DOHH2 (cell line): Measurements from ENCODE around the gene MGAT4A.

Experiments
- H3F3A ChIP-seq: fragments of 200-600 bp; sonication (generic), shearing (Covaris generic); 2 replicates; pipeline ENCODE4 v1.6.0; 2016; ENCODE audit warnings: antibody characterized with exemption, mild to moderate bottlenecking; ENCODE audit not compliant: control insufficient read depth, insufficient read depth
- H3K27ac ChIP-seq: fragments of 200-600 bp; sonication (generic); 2 replicates; pipeline ENCODE4 v1.5.1; 2014; ENCODE audit warnings: low read depth, mild to moderate bottlenecking, low read length, moderate library complexity
- H3K27me3 ChIP-seq: fragments of 200-600 bp; sonication (generic); 2 replicates; pipeline ENCODE4 v1.6.1; 2014; ENCODE audit warnings: mild to moderate bottlenecking, low read length, mixed read lengths; ENCODE audit not compliant: control insufficient read depth
- H3K36me3 ChIP-seq: fragments of 200-600 bp; sonication (generic); 2 replicates; pipeline ENCODE4 v1.6.1; 2014; ENCODE audit warnings: mild to moderate bottlenecking, low read length, moderate library complexity, mixed read lengths; ENCODE audit not compliant: control insufficient read depth
- H3K4me1 ChIP-seq: fragments of 200-600 bp; sonication (generic); 2 replicates; pipeline ENCODE4 v1.6.1; 2014; ENCODE audit warnings: mild to moderate bottlenecking, low read length, mixed read lengths; ENCODE audit not compliant: control insufficient read depth
- H3K4me2 ChIP-seq: fragments of 200-600 bp; sonication (generic); 2 replicates; pipeline ENCODE4 v1.6.0; 2014; ENCODE audit warnings: mild to moderate bottlenecking, low read length, moderate library complexity
- H3K4me3 ChIP-seq: fragments of 200-600 bp; sonication (generic); 2 replicates; pipeline ENCODE4 v1.5.1; 2014; ENCODE audit warnings: mild to moderate bottlenecking, low read length, mixed read lengths
- H3K79me2 ChIP-seq: fragments of 200-600 bp; sonication (generic); 2 replicates; pipeline ENCODE4 v1.6.1; 2014; ENCODE audit warnings: mild to moderate bottlenecking, low read length, mixed read lengths; ENCODE audit not compliant: control insufficient read depth
- H3K9me2 ChIP-seq: fragments of 200-600 bp; sonication (generic); replicated peaks from 2 replicates; pipeline ENCODE4 v1.6.1; 2014; ENCODE audit warnings: mild to moderate bottlenecking, low read length, mixed read lengths; ENCODE audit not compliant: control insufficient read depth
- H3K9me3 ChIP-seq: fragments of 200-600 bp; sonication (generic); 2 replicates; pipeline ENCODE4 v1.6.1; 2014; ENCODE audit warnings: antibody characterized with exemption, low read length, mixed read lengths; ENCODE audit not compliant: control insufficient read depth, insufficient read depth
- H4K20me1 ChIP-seq: fragments of 200-600 bp; sonication (generic); 2 replicates; pipeline ENCODE4 v1.6.0; 2014; ENCODE audit warnings: low read depth, mild to moderate bottlenecking, antibody characterized with exemption, low read length, moderate library complexity; ENCODE audit not compliant: control insufficient read depth, insufficient read depth
- EZH2phosphoT487 ChIP-seq: fragments of 200-600 bp; sonication (generic); IDR thresholded peaks from 2 replicates; pipeline ENCODE4 v1.6.1; 2017; ENCODE audit warnings: borderline replicate concordance, mild to moderate bottlenecking, antibody characterized with exemption, low read length, moderate library complexity, mixed read lengths
- TF ChIP-seq, protein P1 (sequence below): fragments of 200-600 bp; sonication (generic); IDR thresholded peaks from one replicate; pipeline ENCODE4 v1.5.1; 2014; ENCODE audit warnings: antibody characterized with exemption, mild to moderate bottlenecking, low read depth, low read length; ENCODE audit not compliant: poor library complexity, severe bottlenecking

MGAT4A gene

DNA sequence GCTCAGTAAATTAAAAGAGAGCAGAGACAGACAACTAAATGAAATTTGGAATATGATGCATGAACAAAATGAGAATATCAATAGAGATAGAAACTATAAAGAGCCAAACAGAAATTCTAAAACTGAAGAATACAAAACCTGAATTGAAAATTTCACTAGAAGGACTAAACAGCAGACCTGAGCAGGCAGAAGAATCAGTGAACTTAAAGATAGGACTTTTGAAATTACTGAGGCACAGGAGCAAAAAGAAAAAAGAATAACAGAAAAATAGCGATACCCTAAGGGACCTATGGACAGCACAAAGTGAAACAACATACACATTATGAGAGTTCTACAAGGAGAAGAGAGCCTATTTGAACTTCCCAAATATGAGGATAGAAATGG lies 80.9 kb downstream of the MGAT4A start:
- no peak overlapping the region for H3K27ac ChIP-seq
- H3K4me2 ChIP-seq, result no peak overlapping the region
- H3K36me3 ChIP-seq, result no peaks in the 10 kb centered on the region
- no peaks in the 10 kb centered on the region for H3K79me2 ChIP-seq
- H3K9me3 ChIP-seq, result no peaks in the 10 kb centered on the region
- no peaks in the 10 kb centered on the region for H4K20me1 ChIP-seq
- H3K4me3 ChIP-seq, result no peak overlapping the region
- peaks cover 11% of the 10 kb centered on the region for H3K4me1 ChIP-seq
- TF ChIP-seq EZH2phosphoT487, result no peak
- TF ChIP-seq, protein P1, sequence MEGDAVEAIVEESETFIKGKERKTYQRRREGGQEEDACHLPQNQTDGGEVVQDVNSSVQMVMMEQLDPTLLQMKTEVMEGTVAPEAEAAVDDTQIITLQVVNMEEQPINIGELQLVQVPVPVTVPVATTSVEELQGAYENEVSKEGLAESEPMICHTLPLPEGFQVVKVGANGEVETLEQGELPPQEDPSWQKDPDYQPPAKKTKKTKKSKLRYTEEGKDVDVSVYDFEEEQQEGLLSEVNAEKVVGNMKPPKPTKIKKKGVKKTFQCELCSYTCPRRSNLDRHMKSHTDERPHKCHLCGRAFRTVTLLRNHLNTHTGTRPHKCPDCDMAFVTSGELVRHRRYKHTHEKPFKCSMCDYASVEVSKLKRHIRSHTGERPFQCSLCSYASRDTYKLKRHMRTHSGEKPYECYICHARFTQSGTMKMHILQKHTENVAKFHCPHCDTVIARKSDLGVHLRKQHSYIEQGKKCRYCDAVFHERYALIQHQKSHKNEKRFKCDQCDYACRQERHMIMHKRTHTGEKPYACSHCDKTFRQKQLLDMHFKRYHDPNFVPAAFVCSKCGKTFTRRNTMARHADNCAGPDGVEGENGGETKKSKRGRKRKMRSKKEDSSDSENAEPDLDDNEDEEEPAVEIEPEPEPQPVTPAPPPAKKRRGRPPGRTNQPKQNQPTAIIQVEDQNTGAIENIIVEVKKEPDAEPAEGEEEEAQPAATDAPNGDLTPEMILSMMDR, result no peak
- no peaks in the 10 kb centered on the region for H3F3A ChIP-seq
- H3K9me2 ChIP-seq, result no peaks in the 10 kb centered on the region
- H3K27me3 ChIP-seq, result no peaks in the 10 kb centered on the region

DNA sequence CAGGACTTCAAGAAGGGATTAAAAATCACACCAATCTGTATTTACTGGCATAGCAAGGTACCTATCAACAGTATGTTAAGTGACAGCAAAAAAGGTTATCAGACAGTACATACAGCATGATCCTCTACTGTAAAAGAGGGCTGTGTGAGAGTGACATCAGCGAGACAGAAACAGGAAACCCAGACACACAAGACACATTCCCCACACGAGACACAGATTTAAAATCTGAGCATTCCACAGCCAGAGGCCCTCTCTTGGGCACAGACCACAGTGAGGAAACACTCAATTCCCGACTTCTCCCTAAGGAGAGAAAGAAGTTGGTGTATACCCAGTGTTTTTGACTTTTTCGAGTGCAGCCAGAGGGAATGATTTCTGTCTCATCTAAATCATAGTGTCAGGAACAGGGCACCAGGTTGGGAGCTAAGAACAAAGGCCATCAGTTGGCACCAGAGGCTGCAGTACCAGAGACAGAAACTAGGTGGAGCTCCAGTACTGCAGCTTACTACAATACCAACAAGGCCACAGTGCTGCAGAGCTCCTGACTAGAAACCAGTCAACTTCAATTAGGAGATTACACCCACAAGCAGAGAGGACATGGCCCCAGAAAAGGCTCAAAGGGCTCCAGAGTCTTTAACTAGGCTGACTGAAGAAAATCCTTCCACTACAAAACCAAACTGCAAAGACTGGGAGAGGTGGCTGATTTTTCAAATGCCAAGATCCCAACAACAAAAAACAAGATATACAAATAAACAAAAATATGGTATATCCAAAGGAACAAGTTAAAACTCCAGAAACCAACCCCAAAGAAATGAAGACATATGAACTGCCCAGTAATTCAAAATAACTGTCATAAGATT lies 81.6 kb downstream of the MGAT4A start:
- H3K27ac ChIP-seq, result no peak overlapping the region

DNA sequence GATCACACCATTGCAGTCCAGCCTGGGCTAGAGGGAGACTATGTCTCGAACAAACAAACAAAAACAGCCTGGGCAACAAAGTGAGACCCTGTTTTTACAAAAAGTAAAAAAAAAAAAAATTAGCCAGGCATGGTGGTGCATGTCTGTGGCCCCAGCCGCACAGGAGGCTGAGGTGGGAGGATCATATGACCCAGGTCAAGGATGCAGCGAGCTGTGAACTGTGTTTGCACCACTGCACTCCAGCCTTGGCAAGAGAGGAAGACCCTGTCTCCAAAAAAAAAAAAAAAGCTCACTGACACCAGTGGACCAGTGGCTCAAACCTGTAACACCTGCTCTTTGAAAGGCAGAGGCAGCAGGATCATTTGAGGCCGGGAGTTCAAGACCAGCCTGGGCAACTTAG lies 82.5 kb downstream of the MGAT4A start:
- Histone ChIP-seq H3K79me2 (no peaks in the 10 kb centered on the region), H3K4me3 (no peak overlapping the region), H3K9me2 (no peaks in the 10 kb centered on the region), H4K20me1 (no peaks in the 10 kb centered on the region), H3K4me1 (peaks cover 11% of the 10 kb centered on the region), H3F3A (no peaks in the 10 kb centered on the region), H3K27ac (no peak overlapping the region), H3K36me3 (no peaks in the 10 kb centered on the region), H3K27me3 (no peaks in the 10 kb centered on the region), H3K9me3 (no peaks in the 10 kb centered on the region), H3K4me2 (no peak overlapping the region)
- TF ChIP-seq EZH2phosphoT487, result no peak
- TF ChIP-seq, protein P1, result no peak

More for the DNA sequence above, 81.6 kb downstream of the MGAT4A start:
- H3K79me2 ChIP-seq, result no peaks in the 10 kb centered on the region
- no peaks in the 10 kb centered on the region for H3K9me2 ChIP-seq
- no peaks in the 10 kb centered on the region for H3K9me3 ChIP-seq
- H3K36me3 ChIP-seq, result no peaks in the 10 kb centered on the region
- no peaks in the 10 kb centered on the region for H3F3A ChIP-seq
- no peaks in the 10 kb centered on the region for H4K20me1 ChIP-seq
- peaks cover 6% of the 10 kb centered on the region for H3K4me1 ChIP-seq
- TF ChIP-seq, protein P1, result peak; percentile 93
- no peak for TF ChIP-seq EZH2phosphoT487
- H3K4me3 ChIP-seq, result no peak overlapping the region
- no peaks in the 10 kb centered on the region for H3K27me3 ChIP-seq
- H3K4me2 ChIP-seq, result no peak overlapping the region
